Daoy (cell line): ENCODE results near the gene SEMA3E. TPM values are rescaled to one million over a fixed set of nuclear protein-coding genes. Genes with fewer than 3 reads are reported as not detected.
"Not testable (repeated sequence)": the region's sequence is repeated elsewhere in the genome, so short reads cannot be mapped to it uniquely, and the experiment has no call there.

Source experiments
- DNase-seq: peaks from one replicate; pipeline ENCODE4 v3.0.0-alpha.2; 2015; ENCODE audit warnings: low read depth
- total RNA-seq: library from RNA; depleted of rRNA; stranded (reverse); fragments of >200 nt; shearing (Covaris generic); gene quantifications from 2 replicates; pipeline ENCODE4 v1.2.3, GENCODE V29; 2014

The SEMA3E gene
- total RNA-seq, 1 experiment from 2014 or later, result 6.0 TPM

DNA sequence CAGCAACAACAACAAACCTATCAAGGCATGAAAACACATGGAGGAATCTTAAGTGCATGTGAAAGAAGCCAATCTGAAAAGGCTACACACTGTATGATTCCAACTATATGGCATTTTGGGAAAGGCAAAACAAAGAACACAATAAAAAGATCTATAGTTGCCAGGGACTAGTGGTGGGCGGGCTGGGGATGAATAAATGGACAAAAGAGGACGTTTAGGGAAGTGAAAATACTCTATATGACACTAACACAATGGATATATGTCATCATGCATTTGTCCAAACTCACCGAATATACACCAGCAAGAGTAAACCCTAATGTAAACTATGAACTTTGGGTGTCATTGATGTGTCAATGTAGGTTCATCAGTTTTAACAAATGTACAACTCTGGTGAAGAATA lies 89.1 kb downstream of the SEMA3E start:
- DNase-seq, result no peak

DNA sequence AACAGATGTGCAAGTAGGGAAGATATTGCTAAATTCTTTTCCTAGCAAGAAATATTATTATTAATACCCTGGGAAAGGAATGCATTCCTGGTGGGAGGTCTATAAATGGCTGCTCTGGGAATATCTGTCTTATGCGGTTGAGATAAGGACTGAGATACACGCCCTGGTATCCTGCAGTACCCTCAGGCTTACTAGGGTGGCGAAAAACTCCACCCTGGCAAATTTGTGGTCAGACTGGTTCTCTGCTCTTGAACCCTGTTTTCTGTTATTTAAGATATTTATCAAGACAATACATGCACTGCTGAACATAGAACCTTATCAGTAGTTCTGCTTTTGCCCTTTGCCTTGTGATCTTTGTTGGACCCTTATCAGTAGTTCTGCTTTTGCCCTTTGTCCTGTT lies 96.4 kb downstream of the SEMA3E start:
- not testable (repeated sequence) for DNase-seq

DNA sequence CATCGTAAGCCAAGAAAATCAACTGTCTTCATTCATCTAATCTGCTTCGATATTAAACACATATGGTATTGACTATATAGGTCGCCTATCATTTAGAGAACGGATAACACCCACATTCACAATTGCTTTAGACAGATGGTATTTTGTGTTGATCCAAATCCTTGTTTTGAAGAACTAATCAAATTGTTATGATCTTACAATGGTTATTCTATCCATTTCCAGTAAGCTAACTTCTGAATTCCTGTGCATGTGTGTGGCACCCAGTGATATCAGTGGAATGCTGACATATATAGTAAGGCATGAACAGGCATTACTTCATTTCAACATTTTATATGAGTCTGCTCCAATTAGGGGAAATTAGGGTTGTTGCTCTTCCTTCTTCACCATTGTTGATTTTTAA lies 98.8 kb downstream of the SEMA3E start:
- peak; percentile 41 for DNase-seq

DNA sequence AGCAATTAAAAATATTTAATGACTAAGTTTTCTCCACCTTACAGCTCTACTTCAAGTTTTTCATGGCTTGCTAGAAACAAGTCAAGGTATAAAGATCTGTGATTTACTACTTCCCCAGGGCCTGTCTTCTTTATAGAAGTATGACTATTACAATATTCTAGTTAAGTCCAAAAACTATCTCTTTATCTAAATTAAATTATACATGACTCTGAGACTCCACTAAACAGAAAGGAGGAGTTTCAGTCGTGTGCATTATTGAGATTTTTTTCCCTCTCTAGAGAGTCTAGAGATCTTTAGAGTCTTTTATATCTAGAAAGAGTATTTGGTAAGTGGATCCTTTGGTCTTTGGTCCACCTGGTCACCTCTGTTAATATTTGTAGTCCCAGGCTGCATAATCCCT lies 100.7 kb downstream of the SEMA3E start:
- DNase-seq, result no peak

DNA sequence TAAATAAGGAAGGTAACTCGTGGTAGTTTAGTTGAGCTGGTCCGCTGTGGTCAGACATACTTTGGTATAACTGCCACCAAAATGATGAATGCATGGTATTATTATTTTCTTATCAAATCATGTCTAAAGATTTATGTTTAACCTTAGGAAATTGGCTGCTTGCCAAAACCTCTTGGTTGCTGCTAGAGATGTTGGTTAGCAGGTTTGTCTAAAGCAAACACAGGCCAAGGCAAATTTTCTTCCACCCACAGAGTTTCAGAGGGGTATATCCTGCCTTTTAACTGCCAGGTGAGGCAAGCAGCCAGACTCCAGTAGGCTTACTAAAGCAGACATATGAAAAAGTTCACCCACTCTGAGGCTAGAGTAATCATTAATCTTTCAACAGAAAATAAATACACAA lies 101.4 kb downstream of the SEMA3E start:
- peak; percentile 84 for DNase-seq

DNA sequence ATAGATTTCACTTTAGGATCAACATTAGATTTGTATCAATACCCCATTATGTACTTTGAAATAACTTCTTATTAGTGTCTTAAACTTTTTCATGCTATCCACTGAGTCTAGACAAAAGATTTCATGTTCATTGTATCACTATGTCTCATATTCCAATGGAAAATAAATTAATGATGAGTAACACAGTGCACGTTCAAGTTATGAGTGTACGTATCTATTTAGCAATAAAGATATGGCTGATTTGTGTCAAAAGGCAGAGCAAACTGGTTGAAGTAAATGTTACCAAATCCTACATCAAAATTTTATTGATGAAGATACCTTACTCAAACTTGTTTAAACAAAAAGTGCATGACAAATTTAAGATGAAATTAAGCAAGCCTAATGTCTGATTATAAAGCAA lies 102.4 kb downstream of the SEMA3E start:
- DNase-seq, result no peak

DNA sequence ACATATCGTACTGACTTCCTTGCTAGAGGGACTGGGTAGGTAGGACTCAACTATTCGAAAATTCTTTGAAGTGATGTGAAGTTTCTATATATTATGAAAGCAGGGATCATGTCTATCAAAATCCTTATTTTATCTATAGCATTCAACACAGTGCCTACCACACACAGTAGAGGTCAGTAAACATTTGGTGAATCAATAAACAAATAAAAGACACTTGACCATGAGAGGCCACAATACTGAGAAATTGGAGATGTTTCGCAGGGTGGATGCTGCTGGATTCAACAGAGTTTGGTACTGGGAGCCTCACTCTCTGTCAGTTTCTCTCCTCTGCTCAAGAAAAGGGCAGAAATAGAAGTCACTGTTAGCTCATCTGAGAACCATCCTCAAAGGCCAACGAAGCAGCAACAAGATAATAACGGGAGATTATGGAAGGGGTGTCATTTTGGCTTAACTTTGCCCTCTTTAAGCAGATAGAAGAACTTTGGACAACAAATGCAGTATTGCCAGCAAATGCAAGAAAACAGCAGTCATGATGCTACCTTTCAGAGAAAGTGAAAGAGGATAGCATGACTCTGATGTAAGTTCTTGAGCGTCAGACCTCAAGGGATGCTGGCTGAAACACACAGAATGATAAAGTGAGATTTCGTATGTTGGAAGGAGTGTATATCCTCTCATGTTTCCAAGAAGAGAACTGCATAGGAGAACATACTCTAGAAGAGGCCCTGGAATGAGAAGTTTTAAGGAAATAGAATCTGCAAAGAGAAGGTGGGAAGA lies 107.6 kb downstream of the SEMA3E start:
- no peak for DNase-seq

DNA sequence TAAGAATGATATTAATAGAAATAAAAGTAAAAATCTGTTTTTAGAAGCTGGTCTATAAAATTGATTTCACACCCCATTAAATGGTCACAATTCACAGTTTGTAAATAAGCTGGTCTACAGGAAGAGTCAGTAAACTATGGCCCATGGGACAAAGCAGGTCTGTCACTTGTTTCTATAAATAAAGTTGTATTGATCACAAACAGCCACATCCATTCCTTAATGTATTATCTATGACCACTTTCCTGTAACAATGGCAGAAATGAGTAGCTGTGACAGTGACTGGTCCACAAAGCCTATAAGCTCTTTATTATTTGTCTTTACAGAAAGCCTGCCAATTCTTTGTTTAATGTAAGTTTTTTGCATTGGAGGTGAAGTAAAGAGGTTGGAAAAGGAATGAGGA lies 114.5 kb downstream of the SEMA3E start:
- no peak for DNase-seq

DNA sequence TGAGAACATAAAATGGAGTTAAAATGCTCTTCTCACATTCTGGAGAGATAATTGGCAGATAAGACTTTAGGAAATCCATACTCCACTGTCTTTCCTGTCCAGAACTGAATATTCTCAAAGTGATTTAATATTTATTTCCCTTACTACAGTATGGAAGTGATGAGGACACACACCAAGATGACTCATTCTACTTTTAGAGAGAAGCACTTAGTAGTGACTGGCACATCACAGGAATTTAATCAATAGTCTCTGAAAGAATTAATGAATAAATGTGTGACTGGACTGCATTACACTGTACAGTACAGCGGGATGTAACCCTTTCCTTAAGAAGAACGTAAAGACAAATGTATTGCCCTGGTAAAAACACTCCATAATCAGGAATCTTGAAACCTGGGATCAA lies 116.7 kb downstream of the SEMA3E start:
- peak; percentile 20 for DNase-seq

DNA sequence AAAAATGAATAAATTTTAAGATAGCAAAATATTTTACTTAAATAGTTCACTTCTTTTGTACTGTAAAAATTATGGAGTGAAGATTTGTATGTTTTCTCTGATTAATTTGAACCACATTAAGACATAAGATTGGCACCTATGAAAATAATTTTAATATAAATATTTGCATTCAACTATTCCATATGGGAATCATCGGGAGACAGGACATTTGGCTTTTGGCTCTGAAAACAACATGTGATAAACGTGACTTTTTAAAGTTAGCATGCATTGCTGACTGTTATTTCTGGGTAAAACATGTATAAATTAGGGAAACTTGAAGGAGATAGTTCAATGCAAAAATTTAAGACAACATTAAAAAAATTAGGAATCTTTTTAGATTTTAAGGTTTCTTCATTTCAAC lies 117.2 kb downstream of the SEMA3E start:
- DNase-seq, result no peak

DNA sequence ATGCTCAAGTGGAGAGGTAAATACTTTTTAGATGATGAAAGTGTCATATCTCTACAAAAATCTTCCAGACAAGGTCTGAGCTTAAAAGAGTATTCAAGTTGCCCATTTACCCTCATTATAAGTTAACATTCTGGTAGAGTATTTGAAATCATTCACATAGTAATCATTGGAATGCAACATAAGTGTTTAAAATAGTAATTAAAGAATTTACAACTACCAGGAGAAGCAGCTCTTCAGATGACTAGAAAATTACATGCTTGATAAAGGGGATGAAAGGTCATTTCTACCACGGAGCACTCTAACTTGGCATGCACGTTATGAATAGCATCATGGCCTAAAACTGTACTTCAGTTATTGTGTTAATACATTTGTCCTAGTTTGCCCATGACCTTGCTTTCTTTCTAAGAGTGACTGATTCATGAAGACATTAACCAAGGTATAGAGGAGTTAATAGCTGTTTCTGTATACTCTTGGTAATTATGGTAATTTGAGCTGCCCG lies 120.0 kb downstream of the SEMA3E start:
- no peak for DNase-seq

DNA sequence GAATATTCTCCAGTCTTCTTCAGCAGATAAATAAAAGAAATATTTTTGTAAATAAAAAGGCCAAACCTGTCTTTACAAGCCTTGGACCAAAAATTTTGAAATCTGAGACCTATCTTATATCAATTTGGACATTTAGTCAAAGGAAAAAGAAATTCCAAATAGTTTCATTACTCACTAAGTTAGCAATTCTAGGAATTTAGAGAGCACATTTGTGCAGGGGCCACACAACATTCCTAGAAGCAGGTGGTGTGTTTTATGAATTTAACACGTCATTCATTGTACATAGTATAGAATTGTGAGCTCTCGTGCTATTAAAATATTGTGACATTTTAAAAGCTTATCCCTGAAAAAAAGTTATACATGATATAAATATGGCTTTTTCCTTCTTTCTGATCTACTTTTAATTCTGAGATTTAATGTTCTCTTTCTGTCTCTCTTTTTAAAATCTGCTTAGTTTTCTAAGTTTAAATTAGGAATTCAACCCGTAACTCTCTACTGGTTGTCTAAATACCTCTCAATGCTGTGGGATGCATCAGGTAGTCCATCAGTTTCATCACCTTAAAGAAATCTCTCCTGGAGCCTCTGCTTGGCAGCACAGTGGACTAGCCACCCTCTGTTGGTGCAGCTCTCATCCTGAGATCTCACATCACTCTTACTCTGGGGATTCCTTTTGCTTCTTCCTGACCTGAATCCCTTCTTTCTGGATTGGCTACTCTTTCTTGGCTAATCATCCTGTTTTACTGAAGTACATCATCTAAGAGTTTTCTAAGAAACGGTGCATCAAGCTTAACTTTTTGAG lies 124.5 kb downstream of the SEMA3E start:
- DNase-seq, result peak; percentile 11

DNA sequence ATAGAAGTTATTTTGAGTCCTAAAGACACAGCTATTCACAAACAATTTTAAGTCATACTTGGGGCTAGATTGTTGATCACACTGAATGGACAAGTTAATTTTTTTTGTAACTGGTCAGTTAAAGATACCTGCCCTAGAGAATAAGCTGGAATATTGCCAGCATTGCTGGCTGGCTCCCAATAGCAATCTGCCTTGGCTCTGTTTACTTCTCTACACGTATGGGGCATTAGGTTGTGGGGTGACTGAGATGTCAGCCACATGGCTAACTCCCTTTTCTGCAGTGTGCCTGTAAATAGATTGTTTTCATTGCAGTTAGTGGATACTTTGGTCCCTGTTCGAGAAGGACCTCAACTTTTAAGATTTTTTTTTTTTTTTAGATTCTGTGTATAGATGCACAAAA lies 128.2 kb downstream of the SEMA3E start:
- no peak for DNase-seq

DNA sequence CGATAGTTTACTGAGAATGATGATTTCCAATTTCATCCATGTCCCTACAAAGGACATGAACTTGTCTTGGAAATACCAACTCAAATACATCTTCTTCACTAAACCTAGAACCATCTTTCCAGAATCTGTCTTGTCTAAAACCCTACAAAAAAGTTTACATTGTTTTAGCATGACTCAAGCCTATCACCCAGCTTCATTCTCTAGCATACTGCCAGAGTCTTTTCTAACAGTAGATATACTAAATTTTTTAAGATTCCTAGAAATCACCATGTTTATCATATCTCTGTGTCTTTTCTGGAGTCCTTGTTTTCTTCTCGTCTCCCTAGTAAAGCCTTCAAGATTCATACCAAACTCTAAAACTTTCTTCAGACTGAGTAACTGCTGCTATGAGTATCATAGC lies 129.7 kb downstream of the SEMA3E start:
- DNase-seq, result no peak

DNA sequence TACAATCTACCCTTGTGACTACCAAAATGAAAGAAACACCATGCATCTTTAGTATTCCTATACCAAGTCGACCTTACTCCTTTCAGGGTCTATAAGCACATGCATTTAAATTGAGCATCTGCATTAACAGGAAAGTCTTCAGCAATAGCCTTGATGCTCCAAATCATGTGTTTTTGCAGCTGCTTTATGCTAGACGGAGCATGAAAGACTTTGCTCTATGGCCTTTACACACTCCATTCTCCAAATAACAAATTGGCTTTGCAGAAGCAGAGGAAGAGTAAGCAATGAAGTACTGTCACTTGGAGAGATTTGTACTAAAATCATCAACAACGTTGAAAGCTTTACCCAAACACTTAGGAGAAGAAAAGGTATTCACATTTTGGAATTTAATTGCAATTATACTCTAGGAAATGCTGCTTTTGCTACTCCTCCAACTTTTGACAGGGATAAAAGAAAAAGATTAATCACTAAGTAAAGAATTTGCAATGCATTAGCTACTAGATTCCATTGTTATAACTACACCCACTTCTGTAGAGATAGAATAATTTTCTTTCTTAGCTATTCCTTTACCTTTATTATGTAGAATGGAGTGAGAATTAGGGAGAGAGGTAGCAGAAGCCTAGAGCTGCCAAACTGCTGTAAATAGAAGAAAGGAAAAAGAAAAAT lies 131.8 kb downstream of the SEMA3E start:
- DNase-seq, result no peak

DNA sequence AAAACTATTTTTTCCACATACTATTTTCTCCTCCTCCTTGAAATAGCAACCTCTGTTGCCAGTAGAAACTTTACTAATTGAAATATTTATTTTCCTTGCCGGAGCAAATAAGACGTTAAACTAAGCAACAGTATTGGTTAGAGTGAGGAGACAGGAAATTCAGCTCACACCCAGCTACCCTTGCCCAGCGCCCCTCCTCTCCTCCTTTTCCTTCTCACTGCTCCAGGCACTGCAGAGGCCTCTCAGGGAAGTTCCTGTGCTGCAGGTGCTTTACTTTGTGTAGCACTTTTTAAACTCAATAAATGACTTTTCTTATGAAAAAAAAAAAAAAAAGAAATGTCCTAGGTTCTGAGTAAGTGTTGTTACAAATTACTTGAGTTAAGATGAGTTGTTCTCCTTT lies 134.0 kb downstream of the SEMA3E start:
- no peak for DNase-seq

DNA sequence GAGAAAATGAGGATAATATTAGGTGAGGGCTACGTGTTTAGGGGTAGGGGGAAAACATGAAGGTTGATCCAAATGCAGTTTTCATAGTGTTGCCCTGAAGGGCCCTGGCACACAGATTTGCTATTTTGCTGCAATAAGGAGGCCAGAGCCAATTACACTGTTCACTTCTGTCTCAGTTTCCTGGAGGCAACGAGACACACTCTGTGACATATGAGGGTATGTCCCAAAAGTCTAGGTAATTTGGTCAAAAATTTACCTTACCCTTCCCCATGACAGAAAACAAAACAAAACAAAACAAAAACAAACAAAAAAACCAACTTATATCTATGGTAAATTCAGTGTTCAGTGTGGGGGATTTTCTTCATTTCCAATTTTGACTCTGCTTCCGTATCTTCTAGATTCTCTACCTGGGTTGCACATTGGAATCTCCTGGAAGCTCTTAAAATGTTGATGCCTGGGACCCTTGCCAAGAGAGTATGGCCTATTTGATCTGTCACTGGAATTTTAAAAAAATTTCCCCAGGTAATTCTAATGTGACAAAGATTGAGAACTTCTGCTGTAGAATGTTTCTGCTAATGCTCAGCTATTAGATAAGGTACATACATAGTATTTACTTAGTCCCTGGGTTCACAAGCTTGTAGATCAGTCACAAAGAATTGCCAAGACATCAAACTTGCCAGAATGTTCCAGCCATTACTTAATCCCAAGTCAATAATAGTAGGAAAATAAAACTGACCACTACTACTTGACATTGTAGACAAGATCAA lies 139.5 kb downstream of the SEMA3E start:
- DNase-seq, result no peak

DNA sequence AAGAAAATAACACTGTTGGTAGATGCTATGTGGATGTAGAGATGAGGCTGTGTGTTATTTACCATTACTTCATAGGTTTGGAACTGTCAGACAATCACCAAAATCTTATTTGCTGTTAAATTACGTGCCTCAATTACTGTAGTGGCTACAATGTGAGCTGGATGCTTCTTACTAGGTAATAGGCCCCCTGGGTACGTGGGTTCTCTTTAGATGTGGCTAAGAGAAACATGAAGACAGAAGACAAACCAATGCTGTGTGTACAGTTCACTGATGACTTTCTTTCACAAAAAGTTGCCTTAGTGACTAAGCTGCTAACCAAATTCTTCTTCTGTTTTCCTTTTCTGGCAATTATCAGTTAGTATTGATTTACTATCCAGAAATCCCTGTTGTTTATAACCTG lies 144.6 kb downstream of the SEMA3E start:
- DNase-seq, result no peak

DNA sequence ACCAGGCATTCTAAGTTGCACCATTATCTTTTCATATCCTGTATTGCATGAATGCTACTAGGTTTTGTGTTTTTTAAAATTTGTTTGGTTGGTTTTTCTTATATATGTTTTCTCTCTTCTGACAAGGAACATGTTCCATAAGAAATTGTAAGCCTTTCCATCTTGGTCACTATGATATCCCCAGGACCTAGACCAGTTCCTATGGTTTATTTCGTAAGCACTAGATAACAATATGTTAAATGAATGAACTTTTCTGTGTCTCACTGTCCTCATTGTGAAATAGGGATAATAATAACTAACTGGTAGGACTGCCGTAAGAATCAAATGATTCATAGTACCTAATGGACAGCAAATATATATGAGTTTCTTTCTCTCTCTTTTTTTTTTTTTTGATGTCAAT lies 146.3 kb downstream of the SEMA3E start:
- DNase-seq, result no peak

DNA sequence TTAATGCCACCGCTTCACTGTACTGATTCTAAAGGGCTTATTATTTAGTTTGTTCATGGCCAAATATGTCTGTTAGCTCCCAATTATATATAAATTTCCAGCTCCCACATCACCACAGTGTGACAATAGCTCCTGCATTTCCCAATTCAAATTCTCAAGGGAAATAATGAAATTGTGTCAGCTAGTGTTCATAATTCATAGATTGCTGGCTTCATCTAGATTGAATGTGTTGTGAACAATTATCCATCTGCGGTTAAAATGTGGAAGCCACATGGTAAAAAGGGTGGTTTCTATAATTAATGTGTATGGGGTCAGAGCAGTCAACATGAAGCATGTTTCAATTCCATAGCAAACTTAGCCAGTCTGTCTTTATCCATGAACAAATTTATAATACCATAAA lies 154.3 kb downstream of the SEMA3E start:
- DNase-seq, result no peak

DNA sequence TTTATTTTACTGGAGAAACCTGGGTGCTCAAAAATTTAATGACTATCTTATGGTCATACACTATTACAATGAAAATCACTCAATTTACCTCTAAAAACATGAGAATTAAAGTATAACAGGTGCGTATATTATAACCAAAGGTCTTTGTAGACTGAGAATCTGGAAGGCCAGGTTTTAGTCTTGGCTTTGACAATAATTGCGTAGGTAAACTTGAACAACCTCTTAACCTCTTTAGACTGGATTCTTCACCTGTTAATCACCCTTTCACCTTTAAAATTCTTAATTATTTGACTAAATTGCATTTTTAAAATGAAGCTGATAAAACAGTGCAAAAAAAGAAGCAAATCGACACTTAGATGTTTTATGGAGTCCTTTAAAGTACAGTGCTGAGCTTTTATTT lies 156.1 kb downstream of the SEMA3E start:
- no peak for DNase-seq

DNA sequence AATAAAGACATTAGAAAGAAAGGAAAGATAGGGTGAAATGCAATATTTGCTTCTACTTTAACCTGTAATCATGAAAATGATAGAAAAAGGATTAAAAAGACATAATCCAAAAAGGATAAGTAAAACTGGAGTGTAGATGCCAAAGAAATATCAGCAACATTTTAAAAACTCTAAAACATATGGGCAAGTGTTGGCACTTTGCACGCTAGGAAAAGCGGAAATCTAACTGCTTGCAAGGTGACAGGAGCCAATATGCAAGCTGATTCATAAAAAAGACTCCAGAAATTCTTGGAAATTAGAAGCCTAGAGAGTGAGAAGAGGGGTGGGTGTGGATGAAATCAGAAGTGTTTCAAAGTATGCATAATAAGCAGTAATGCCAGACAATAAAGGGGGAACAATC lies 161.1 kb downstream of the SEMA3E start:
- DNase-seq, result no peak
